GM12873 (cell line): Measurements from ENCODE around the gene CLPSL2.

Source experiments
- TF ChIP-seq, protein P1 (sequence below): IDR thresholded peaks from 2 replicates; pipeline ENCODE4 v1.5.1; 2012; ENCODE audit warnings: low read depth, mild to moderate bottlenecking, moderate library complexity, low read length, control low read depth; ENCODE audit not compliant: insufficient read depth; ENCODE audit errors: missing control alignments

CLPSL2 gene

DNA sequence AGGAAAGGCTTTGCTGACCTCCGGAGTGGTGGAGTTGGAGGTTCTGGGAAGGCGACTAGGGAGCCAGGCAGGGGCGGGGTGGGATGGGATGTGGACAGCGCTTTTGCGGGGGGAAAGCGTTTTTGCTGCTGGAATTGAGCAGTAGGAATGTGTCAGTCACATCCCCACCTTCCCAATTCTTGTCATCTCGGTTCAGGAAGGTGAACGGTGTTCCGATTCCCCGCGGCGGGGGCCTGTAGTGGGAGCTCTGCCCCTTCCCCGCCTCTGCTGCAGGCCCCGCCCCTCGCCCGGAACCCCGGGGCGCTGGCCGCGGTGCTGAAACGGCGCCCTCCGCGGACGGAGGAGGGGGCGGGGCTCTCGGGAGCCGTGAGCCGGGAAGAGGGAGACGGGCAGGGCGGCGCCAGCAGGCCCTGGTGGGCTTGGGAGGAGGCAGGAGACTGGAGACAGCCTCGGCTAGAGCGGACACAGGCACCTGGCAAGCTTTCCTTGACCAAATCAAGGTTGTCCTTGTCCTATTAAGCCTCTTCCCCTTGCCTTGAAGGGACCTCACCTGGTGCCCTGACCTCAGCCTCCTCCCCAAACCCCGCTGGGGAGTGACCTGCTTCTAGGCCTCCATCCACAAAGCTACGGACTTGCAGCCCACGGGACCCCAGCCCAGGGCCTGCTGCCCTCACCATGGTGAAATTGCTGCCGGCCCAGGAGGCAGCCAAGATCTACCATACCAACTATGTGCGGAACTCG lies 28.8 kb downstream of the CLPSL2 start, which contains the start of gene LHFPL5:
TSS of gene LHFPL5 (plus strand) at position 357 of the 741 bp plus-strand sequence. CDS start at position 676, 319 bp downstream.
- TF ChIP-seq, protein P1, sequence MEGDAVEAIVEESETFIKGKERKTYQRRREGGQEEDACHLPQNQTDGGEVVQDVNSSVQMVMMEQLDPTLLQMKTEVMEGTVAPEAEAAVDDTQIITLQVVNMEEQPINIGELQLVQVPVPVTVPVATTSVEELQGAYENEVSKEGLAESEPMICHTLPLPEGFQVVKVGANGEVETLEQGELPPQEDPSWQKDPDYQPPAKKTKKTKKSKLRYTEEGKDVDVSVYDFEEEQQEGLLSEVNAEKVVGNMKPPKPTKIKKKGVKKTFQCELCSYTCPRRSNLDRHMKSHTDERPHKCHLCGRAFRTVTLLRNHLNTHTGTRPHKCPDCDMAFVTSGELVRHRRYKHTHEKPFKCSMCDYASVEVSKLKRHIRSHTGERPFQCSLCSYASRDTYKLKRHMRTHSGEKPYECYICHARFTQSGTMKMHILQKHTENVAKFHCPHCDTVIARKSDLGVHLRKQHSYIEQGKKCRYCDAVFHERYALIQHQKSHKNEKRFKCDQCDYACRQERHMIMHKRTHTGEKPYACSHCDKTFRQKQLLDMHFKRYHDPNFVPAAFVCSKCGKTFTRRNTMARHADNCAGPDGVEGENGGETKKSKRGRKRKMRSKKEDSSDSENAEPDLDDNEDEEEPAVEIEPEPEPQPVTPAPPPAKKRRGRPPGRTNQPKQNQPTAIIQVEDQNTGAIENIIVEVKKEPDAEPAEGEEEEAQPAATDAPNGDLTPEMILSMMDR: no peak

DNA sequence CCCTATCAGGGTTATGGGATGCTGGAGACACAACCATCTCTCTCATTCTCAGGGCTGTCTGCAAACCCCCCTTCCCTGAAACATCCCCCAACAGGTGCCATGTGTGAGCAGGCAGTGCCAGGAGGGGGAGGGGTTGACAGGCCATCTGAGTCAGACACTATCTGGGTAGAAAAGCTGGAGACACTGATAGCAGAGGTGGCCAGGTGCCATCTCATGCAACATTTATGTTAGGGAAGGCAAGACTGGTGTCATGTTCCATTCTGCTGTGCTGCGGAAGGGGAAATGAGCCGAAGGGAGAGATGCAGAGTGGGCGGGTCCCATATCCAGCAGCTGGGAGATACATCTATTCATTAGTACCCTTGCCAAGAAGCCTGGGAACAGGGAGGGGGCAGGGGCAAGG lies 32.3 kb downstream of the CLPSL2 start:
- TF ChIP-seq, protein P1: no peak

GRCh38 chr6:35809809-35810208 lies 33.4 kb downstream of the CLPSL2 start:
- TF ChIP-seq, protein P1: no peak

DNA sequence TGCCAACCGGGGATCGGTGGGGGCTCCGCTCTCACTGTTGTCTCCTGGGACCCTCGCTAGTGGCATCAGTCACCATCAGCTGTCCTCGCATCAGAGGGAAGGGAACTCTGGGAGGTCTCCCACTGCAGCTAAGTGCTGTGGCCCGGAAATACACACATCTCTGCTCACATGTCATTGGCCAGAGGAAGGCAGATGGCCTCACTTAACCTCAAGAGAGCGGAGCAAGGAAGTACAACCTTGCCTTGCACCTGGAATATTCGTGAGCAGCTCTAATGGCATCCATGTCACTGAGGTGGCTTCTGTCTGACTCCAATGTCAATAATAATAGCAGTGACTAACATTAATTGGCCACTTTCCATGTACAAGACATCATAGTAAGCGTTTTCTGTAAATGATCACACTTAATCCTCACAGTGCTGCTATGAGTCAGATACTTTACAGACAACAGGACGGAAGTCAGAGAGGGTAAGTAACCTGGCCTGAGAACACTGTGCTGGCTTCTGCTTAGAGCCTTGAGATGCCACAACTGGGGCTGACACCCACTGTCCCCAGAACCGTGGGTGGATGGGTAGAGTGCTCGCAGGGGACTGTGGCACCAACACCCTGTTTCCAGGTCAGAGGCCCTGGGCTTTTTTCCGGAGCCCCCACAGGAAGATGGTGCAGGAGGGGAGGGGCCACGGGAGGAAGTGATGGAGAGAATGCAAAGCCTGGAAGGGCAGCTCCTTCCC lies 34.7 kb downstream of the CLPSL2 start:
- TF ChIP-seq, protein P1: no peak

- TF ChIP-seq, protein P1: no peak
Measured at GRCh38 chr6:35811699-35811995, 35.2 kb downstream of the CLPSL2 start.

DNA sequence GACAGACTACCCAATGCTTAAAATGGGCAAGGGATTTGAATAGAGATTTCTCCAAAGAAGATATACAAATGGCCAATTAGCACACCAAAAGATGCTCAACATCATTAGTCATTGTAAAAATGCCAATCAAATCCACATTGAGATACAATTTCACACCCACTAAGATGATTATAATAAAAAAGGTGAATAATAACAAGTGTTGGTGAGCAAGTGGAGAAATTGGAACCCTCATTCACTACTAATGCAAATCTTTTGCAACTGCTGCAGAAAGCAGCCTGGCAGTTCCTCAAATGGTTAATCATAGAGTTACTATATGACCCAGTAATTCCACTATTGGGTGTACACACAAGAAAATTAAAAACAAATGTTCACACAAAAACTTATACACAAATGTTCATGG lies 41.1 kb downstream of the CLPSL2 start:
- TF ChIP-seq, protein P1: no peak

DNA sequence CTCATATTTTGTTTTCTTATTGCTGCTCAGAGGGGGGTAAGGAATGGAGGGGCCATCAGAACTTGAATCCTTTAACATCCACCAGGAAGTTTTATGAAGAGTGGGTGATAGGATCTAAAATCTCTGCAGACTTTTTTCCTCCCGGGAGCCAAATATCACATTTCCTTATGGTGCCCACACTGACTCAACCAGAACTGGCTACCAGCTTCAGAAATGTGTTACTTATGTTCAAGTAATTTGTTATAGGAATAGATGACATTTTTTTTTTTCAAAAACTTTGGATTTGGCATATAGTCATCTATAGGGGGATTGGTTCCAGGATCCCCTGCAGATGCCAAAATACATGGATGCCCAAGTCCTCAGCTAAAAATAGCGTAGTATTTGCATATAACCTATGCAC lies 47.2 kb downstream of the CLPSL2 start:
- TF ChIP-seq, protein P1: no peak
